HEK293 (cell line): ENCODE results near the gene RNF224.

ENCODE experiments used
- BCL11B ChIP-seq: fragments of 450-650 bp; formaldehyde crosslinking; IDR thresholded peaks from 2 replicates; pipeline ENCODE4 v1.5.1; 2016; ENCODE audit warnings: low read depth, missing biosample characterization, missing genetic modification characterization
- CTCF ChIP-seq: fragments of 450-650 bp; formaldehyde crosslinking; IDR thresholded peaks from 2 replicates; pipeline ENCODE4 v1.5.1; 2016; ENCODE audit warnings: missing biosample characterization, missing genetic modification characterization
- GLIS1 ChIP-seq: fragments of 450-650 bp; formaldehyde crosslinking; IDR thresholded peaks from 2 replicates; pipeline ENCODE4 v1.5.1; 2016; ENCODE audit warnings: missing biosample characterization, missing genetic modification characterization
- HOXC10 ChIP-seq: sonication (generic); formaldehyde crosslinking; IDR thresholded peaks from 2 replicates; pipeline ENCODE4 v1.8.1; 2023; ENCODE audit warnings: mild to moderate bottlenecking, missing genetic modification reagents
- INSM2 ChIP-seq: fragments of 450-650 bp; formaldehyde crosslinking; IDR thresholded peaks from 2 replicates; pipeline ENCODE4 v1.5.1; 2016; ENCODE audit warnings: missing biosample characterization, missing genetic modification characterization
- KLF9 ChIP-seq: fragments of 450-650 bp; formaldehyde crosslinking; IDR thresholded peaks from 2 replicates; pipeline ENCODE4 v1.5.1; 2016; ENCODE audit warnings: missing biosample characterization, missing genetic modification characterization, low read depth
- OVOL3 ChIP-seq: fragments of 450-650 bp; formaldehyde crosslinking; IDR thresholded peaks from 2 replicates; pipeline ENCODE4 v1.5.1; 2016; ENCODE audit warnings: missing biosample characterization, missing genetic modification characterization
- PATZ1 ChIP-seq: fragments of 450-650 bp; formaldehyde crosslinking; IDR thresholded peaks from 2 replicates; pipeline ENCODE4 v1.5.1; 2016; ENCODE audit warnings: missing biosample characterization, missing genetic modification characterization
- RBAK ChIP-seq: fragments of 450-650 bp; formaldehyde crosslinking; IDR thresholded peaks from 2 replicates; pipeline ENCODE4 v1.5.1; 2016; ENCODE audit warnings: missing biosample characterization, missing genetic modification characterization
- SP2 ChIP-seq: fragments of 450-650 bp; formaldehyde crosslinking; IDR thresholded peaks from 2 replicates; pipeline ENCODE4 v1.5.1; 2016; ENCODE audit warnings: missing biosample characterization, missing genetic modification characterization
- ZFHX2 ChIP-seq: fragments of 450-650 bp; formaldehyde crosslinking; conservative IDR thresholded peaks from 2 replicates; pipeline ENCODE4 v1.5.1; 2016; ENCODE audit warnings: missing biosample characterization, missing genetic modification characterization
- ZFP3 ChIP-seq: fragments of 450-650 bp; formaldehyde crosslinking; IDR thresholded peaks from 2 replicates; pipeline ENCODE4 v1.5.1; 2016; ENCODE audit warnings: low read depth, missing biosample characterization, missing genetic modification characterization
- ZFP37 ChIP-seq: fragments of 450-650 bp; formaldehyde crosslinking; IDR thresholded peaks from 2 replicates; pipeline ENCODE4 v1.5.1; 2016; ENCODE audit warnings: missing biosample characterization, missing genetic modification characterization
- ZFP69B ChIP-seq: fragments of 450-650 bp; formaldehyde crosslinking; IDR thresholded peaks from 2 replicates; pipeline ENCODE4 v1.5.1; 2016; ENCODE audit warnings: missing biosample characterization, missing genetic modification characterization
- ZIC2 ChIP-seq: fragments of 450-650 bp; formaldehyde crosslinking; IDR thresholded peaks from 2 replicates; pipeline ENCODE4 v1.5.1; 2016; ENCODE audit warnings: missing biosample characterization, missing genetic modification characterization
- ZNF223 ChIP-seq: fragments of 450-650 bp; formaldehyde crosslinking; IDR thresholded peaks from 2 replicates; pipeline ENCODE4 v1.5.1; 2016; ENCODE audit warnings: missing biosample characterization, missing genetic modification characterization
- ZNF239 ChIP-seq: fragments of 450-650 bp; formaldehyde crosslinking; IDR thresholded peaks from 2 replicates; pipeline ENCODE4 v1.5.1; 2016; ENCODE audit warnings: missing biosample characterization, missing genetic modification characterization
- ZNF248 ChIP-seq: fragments of 450-650 bp; formaldehyde crosslinking; IDR thresholded peaks from 2 replicates; pipeline ENCODE4 v1.5.1; 2017; ENCODE audit warnings: missing biosample characterization, missing genetic modification characterization
- ZNF311 ChIP-seq: fragments of 450-650 bp; formaldehyde crosslinking; IDR thresholded peaks from 2 replicates; pipeline ENCODE4 v1.5.1; 2017; ENCODE audit warnings: missing biosample characterization, missing genetic modification characterization, borderline replicate concordance
- ZNF37A ChIP-seq: fragments of 450-650 bp; IDR thresholded peaks from 2 replicates; pipeline ENCODE4 v1.5.1; 2018; ENCODE audit warnings: missing biosample characterization, missing genetic modification characterization
- ZNF394 ChIP-seq: fragments of 450-650 bp; formaldehyde crosslinking; IDR thresholded peaks from 2 replicates; pipeline ENCODE4 v1.5.1; 2016; ENCODE audit warnings: missing biosample characterization, missing genetic modification characterization, mild to moderate bottlenecking, moderate library complexity, borderline replicate concordance
- ZNF398 ChIP-seq: fragments of 450-650 bp; formaldehyde crosslinking; IDR thresholded peaks from 2 replicates; pipeline ENCODE4 v1.5.1; 2017; ENCODE audit warnings: missing biosample characterization, missing genetic modification characterization
- ZNF423 ChIP-seq: fragments of 450-650 bp; formaldehyde crosslinking; IDR thresholded peaks from 2 replicates; pipeline ENCODE4 v1.5.1; 2016; ENCODE audit warnings: missing biosample characterization, missing genetic modification characterization
- ZNF426 ChIP-seq: fragments of 450-650 bp; formaldehyde crosslinking; IDR thresholded peaks from 2 replicates; pipeline ENCODE4 v1.5.1; 2017; ENCODE audit warnings: missing biosample characterization, missing genetic modification characterization, mild to moderate bottlenecking, inconsistent platforms, moderate library complexity
- ZNF433 ChIP-seq: fragments of 450-650 bp; formaldehyde crosslinking; IDR thresholded peaks from 2 replicates; pipeline ENCODE4 v1.5.1; 2016; ENCODE audit warnings: missing biosample characterization, missing genetic modification characterization, low read depth
- ZNF510 ChIP-seq: fragments of 450-650 bp; formaldehyde crosslinking; IDR thresholded peaks from 2 replicates; pipeline ENCODE4 v1.5.1; 2018; ENCODE audit warnings: mild to moderate bottlenecking, missing genetic modification characterization, missing biosample characterization; ENCODE audit not compliant: insufficient replicate concordance
- ZNF585B ChIP-seq: fragments of 450-650 bp; formaldehyde crosslinking; IDR thresholded peaks from 2 replicates; pipeline ENCODE4 v1.5.1; 2016; ENCODE audit warnings: missing biosample characterization, missing genetic modification characterization
- ZNF623 ChIP-seq: fragments of 450-650 bp; formaldehyde crosslinking; IDR thresholded peaks from 2 replicates; pipeline ENCODE4 v1.5.1; 2016; ENCODE audit warnings: missing biosample characterization, missing genetic modification characterization
- ZNF660 ChIP-seq: fragments of 450-650 bp; IDR thresholded peaks from 2 replicates; pipeline ENCODE4 v1.5.1; 2018; ENCODE audit warnings: missing biosample characterization, mild to moderate bottlenecking, missing genetic modification characterization
- ZNF791 ChIP-seq: fragments of 450-650 bp; formaldehyde crosslinking; IDR thresholded peaks from 2 replicates; pipeline ENCODE4 v1.5.1; 2016; ENCODE audit warnings: missing biosample characterization, missing genetic modification characterization
- ZNF792 ChIP-seq: fragments of 450-650 bp; formaldehyde crosslinking; IDR thresholded peaks from 2 replicates; pipeline ENCODE4 v1.5.1; 2016; ENCODE audit warnings: missing biosample characterization, missing genetic modification characterization
- ZSCAN18 ChIP-seq: fragments of 450-650 bp; formaldehyde crosslinking; IDR thresholded peaks from 2 replicates; pipeline ENCODE4 v1.5.1; 2016; ENCODE audit warnings: missing biosample characterization, missing genetic modification characterization

Gene RNF224

GRCh38 chr9:137236238-137236935 is 9.1 kb downstream of the RNF224 start (continued):
- TF ChIP-seq ZNF433 (tag by site-specific recombination), result no peak
- TF ChIP-seq ZFHX2 (tag by site-specific recombination), result peak; percentile 87
- TF ChIP-seq ZNF248 (tag by site-specific recombination), result no peak
- no peak for TF ChIP-seq ZNF37A
- no peak for TF ChIP-seq ZNF223 (tag by site-specific recombination)
- peak; percentile 99 for TF ChIP-seq CTCF
- no peak for TF ChIP-seq ZNF510 (tag by site-specific recombination)
- TF ChIP-seq ZNF239 (tag by site-specific recombination), result no peak
- peak; percentile 81 for TF ChIP-seq ZNF423 (tag by site-specific recombination)
- no peak for TF ChIP-seq ZSCAN18 (tag by site-specific recombination)
- no peak for TF ChIP-seq ZNF791 (tag by site-specific recombination)
- TF ChIP-seq PATZ1 (tag by site-specific recombination), result peak; percentile 98
- TF ChIP-seq KLF9 (tag by site-specific recombination), result peak; percentile 93
- no peak for TF ChIP-seq GLIS1
- 0 out of 2 replicates have a peak, but pooled peaks have one; percentile 44 for TF ChIP-seq ZFP37 (tag by site-specific recombination)
- TF ChIP-seq ZNF660 (tag by site-specific recombination), result peak; percentile 83
- TF ChIP-seq SP2 (tag by site-specific recombination), result peak; percentile 44
- peak; percentile 95 for TF ChIP-seq ZIC2 (tag by site-specific recombination)
- no peak for TF ChIP-seq ZFP3 (tag by site-specific recombination)
- 0 out of 2 replicates have a peak, but pooled peaks have one; percentile 17 for TF ChIP-seq INSM2 (tag by site-specific recombination)
- TF ChIP-seq ZNF398 (tag by site-specific recombination), result peak; percentile 68
- no peak; the same call in 1 of the 2 replicates for TF ChIP-seq OVOL3
- no peak for TF ChIP-seq HOXC10 (CRISPR knock-in tag)
- TF ChIP-seq ZFP69B, result 0 out of 2 replicates have a peak, but pooled peaks have one; percentile 18
- TF ChIP-seq RBAK, result no peak
- TF ChIP-seq ZNF792 (tag by site-specific recombination), result no peak
- TF ChIP-seq ZNF585B, result no peak
- no peak for TF ChIP-seq ZNF311 (tag by site-specific recombination)
- TF ChIP-seq BCL11B (tag by site-specific recombination), result no peak; the same call in 1 of the 2 replicates
- no peak for TF ChIP-seq ZNF623 (tag by site-specific recombination)
- TF ChIP-seq ZNF394, result peak; percentile 32; the same call in 1 of the 2 replicates
- no peak for TF ChIP-seq ZNF426
